NT2/D1 (cell line): ENCODE measurements around the gene ZNF831.

Experiments used
- DNase-seq: peaks from one replicate; pipeline ENCODE4 v3.0.0-alpha.2; 2011; ENCODE audit warnings: low read depth, low spot score
- H3K27me3 ChIP-seq: 2 replicates; pipeline ENCODE4 v1.6.0; 2011; ENCODE audit warnings: mild to moderate bottlenecking; ENCODE audit not compliant: insufficient read length, insufficient read depth
- H3K36me3 ChIP-seq: 2 replicates; pipeline ENCODE4 v1.6.1; 2011; ENCODE audit warnings: mild to moderate bottlenecking, low read length, mixed read lengths; ENCODE audit not compliant: insufficient read depth, insufficient read length
- H3K4me1 ChIP-seq: 2 replicates; pipeline ENCODE4 v1.5.1; 2011; ENCODE audit not compliant: insufficient read depth, insufficient read length
- H3K4me3 ChIP-seq: 2 replicates; pipeline ENCODE4 v1.5.1; 2011; ENCODE audit warnings: low read depth; ENCODE audit not compliant: insufficient read length
- H3K9ac ChIP-seq: 2 replicates; pipeline ENCODE4 v1.6.0; 2011; ENCODE audit warnings: low read depth; ENCODE audit not compliant: insufficient read length
- H3K9me3 ChIP-seq: 2 replicates; pipeline ENCODE4 v1.5.1; 2011; ENCODE audit warnings: mild to moderate bottlenecking, low read length; ENCODE audit not compliant: insufficient read depth
- SUZ12 ChIP-seq: IDR thresholded peaks from 2 replicates; pipeline ENCODE4 v1.6.1; 2011; ENCODE audit not compliant: insufficient read length, insufficient read depth; ENCODE audit errors: extremely low read depth
- YY1 ChIP-seq: IDR thresholded peaks from 2 replicates; pipeline ENCODE4 v1.6.1; 2011; ENCODE audit not compliant: insufficient read length, insufficient read depth
- ZNF274 ChIP-seq: IDR thresholded peaks from 2 replicates; pipeline ENCODE4 v1.6.1; 2011; ENCODE audit warnings: mild to moderate bottlenecking, low read depth, low read length

The ZNF831 gene

GRCh38 chr20:59175002-59175401 is 11.4 kb downstream of the ZNF831 start:
- no peak for TF ChIP-seq YY1
- no peak for TF ChIP-seq SUZ12
- no peak for TF ChIP-seq ZNF274
- H3K4me1 ChIP-seq: no peaks in the 10 kb centered on the region
- no peaks in the 10 kb centered on the region for H3K9me3 ChIP-seq
- no peak overlapping the region for H3K4me3 ChIP-seq
- no peaks in the 10 kb centered on the region for H3K27me3 ChIP-seq
- DNase-seq: no peak
- no peak overlapping the region for H3K9ac ChIP-seq
- H3K36me3 ChIP-seq: no peaks in the 10 kb centered on the region

- no peak for TF ChIP-seq SUZ12
- TF ChIP-seq YY1: no peak
- no peak for TF ChIP-seq ZNF274
- no peaks in the 10 kb centered on the region for H3K27me3 ChIP-seq
These were observed 12.2 kb downstream of the ZNF831 start for GRCh38 chr20:59175861-59176260.

DNA sequence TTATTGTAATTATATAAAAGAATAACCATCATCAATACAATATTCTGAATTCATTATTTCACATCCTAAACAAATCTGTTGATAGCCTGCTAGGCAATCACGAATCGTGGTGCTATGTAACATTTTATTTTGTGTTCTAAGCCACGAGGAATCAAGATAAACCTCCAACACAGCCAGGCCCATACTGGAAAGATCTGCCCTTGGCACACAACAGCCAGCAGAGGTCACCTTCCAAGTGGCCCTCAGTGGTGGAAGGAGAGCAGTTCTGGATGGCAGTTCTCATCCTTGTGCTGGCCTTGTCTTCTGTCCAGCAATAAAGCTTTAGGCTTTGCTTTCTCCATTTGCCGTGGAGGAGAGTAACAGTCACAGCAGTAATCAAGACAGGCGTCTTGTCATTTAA is 13.2 kb downstream of the ZNF831 start:
- Histone ChIP-seq H3K4me1 (no peaks in the 10 kb centered on the region), H3K36me3 (no peaks in the 10 kb centered on the region), H3K9ac (no peak overlapping the region), H3K9me3 (no peaks in the 10 kb centered on the region), H3K4me3 (no peak overlapping the region), H3K27me3 (no peaks in the 10 kb centered on the region)
- TF ChIP-seq ZNF274 (no peak), YY1 (no peak), SUZ12 (no peak)
- no peak for DNase-seq

More at GRCh38 chr20:59175861-59176260, 12.2 kb downstream of the ZNF831 start:
- no peaks in the 10 kb centered on the region for H3K4me1 ChIP-seq
- no peak overlapping the region for H3K9ac ChIP-seq
- H3K36me3 ChIP-seq: no peaks in the 10 kb centered on the region
- no peaks in the 10 kb centered on the region for H3K9me3 ChIP-seq
- no peak overlapping the region for H3K4me3 ChIP-seq
- no peak for DNase-seq

- Histone ChIP-seq H3K4me3 (no peak overlapping the region), H3K9me3 (no peaks in the 10 kb centered on the region), H3K36me3 (no peaks in the 10 kb centered on the region), H3K4me1 (no peaks in the 10 kb centered on the region), H3K27me3 (no peaks in the 10 kb centered on the region), H3K9ac (no peak overlapping the region)
- DNase-seq: no peak
- TF ChIP-seq YY1 (no peak), SUZ12 (no peak), ZNF274 (no peak)
These were observed 13.9 kb downstream of the ZNF831 start for GRCh38 chr20:59177266-59178250.

DNA sequence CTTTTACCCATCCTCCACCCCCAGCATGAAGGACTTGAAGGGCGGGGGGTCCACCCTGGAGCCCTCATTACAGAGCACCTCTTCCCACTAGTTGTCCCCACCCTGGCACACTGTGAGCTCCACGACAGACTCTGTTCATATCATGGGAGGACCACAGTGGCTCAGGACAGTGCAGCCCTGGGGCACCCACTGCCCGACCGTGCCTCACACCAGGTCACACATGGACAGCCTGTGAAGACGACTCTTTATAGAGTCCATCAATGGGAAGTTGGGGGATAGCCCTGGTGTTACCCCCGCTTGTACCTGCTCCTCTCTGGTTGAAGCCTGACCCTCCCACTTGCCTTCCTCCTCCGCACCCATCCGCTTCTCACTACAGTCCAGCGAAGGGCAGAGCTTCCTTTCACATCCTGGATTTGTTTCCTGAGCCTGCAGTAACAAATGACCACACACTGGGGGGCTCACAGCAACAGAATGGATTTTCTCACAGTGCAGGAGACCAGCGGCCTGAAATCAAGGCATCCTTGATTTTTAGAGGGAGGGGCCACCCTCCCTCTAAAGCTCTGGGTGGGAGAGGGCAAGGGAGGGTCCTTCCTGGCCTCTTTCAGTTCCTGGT is 15.5 kb downstream of the ZNF831 start:
- Histone ChIP-seq H3K9me3 (no peaks in the 10 kb centered on the region), H3K4me3 (no peak overlapping the region), H3K27me3 (no peaks in the 10 kb centered on the region), H3K9ac (no peak overlapping the region), H3K4me1 (no peaks in the 10 kb centered on the region), H3K36me3 (no peaks in the 10 kb centered on the region)
- DNase-seq: no peak
- TF ChIP-seq SUZ12 (no peak), ZNF274 (no peak), YY1 (no peak)

DNA sequence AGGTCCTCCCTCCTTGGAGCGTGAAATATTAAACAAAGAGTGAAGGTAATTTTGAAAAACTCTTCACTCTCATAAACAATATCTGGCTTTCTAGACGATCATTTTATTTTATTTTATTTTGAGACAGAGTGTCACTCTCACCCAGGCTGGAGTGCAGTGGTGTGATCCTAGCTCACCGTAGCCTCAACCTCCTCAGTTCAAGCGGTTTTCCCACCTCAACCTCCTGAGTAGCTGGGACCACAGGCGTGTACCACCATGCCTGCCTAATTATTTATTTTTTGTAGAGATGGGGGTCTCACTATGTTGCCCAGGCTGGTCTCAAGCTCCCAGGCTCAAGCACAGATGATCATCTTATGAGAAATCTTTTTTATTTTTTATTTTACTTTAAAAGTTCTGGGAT is 16.4 kb downstream of the ZNF831 start:
- H3K4me1 ChIP-seq: no peaks in the 10 kb centered on the region
- H3K36me3 ChIP-seq: no peaks in the 10 kb centered on the region
- TF ChIP-seq ZNF274 (no peak), SUZ12 (no peak), YY1 (no peak)
- no peak for DNase-seq
- H3K4me3 ChIP-seq: no peak overlapping the region
- no peaks in the 10 kb centered on the region for H3K27me3 ChIP-seq
- no peaks in the 10 kb centered on the region for H3K9me3 ChIP-seq
- H3K9ac ChIP-seq: no peak overlapping the region

- no peak for DNase-seq
- TF ChIP-seq SUZ12 (no peak), ZNF274 (no peak), YY1 (no peak)
- Histone ChIP-seq H3K27me3 (no peaks in the 10 kb centered on the region), H3K9me3 (no peaks in the 10 kb centered on the region), H3K4me1 (no peaks in the 10 kb centered on the region), H3K36me3 (no peaks in the 10 kb centered on the region), H3K4me3 (no peak overlapping the region), H3K9ac (no peak overlapping the region)
These were observed 18.3 kb downstream of the ZNF831 start for GRCh38 chr20:59181936-59182335.
